Testis (tissue), 3 donors: ENCODE measurements around the gene SPTLC3. TPM values are rescaled to one million over a fixed set of nuclear protein-coding genes. Genes with fewer than 3 reads are reported as not detected.
A peak's percentile ranks its signal among the peaks of the same experiment; 100 is the strongest.

Experiments
- DNase-seq: peaks from one replicate; pipeline ENCODE4 v3.0.0-alpha.2; 2019
- H3K27ac ChIP-seq, 2 donors: fragments of 200-600 bp; sonication (generic); one replicate each; pipeline ENCODE4 v1.5.1; 2019
- H3K27me3 ChIP-seq: fragments of 200-600 bp; sonication (generic); one replicate; pipeline ENCODE4 v1.5.1; 2019
- H3K36me3 ChIP-seq: fragments of 200-600 bp; sonication (generic); one replicate; pipeline ENCODE4 v1.5.1; 2017; ENCODE audit warnings: low read depth; ENCODE audit errors: missing control alignments
- H3K4me1 ChIP-seq: fragments of 200-600 bp; sonication (generic); one replicate; pipeline ENCODE4 v1.5.1; 2019
- H3K4me3 ChIP-seq, 2 donors: fragments of 200-600 bp; sonication (generic); one replicate each; pipeline ENCODE4 v1.5.1; 2017 to 2019
- H3K9me3 ChIP-seq: fragments of 200-600 bp; sonication (generic); one replicate; pipeline ENCODE4 v1.5.1; 2017
- POLR2A ChIP-seq: fragments of 450-650 bp; IDR thresholded peaks from one replicate; pipeline ENCODE4 v1.6.1; 2017; ENCODE audit warnings: antibody characterized with exemption, mild to moderate bottlenecking, moderate library complexity
- WGBS, 2 donors: methylation state at CpG; one replicate each; pipeline ENCODE4 v1.1.5; 2018; 5-methylcytosine and 5-hydroxymethylcytosine counted together
- intact Hi-C: fragments of 100-400 bp; cut with DNase I; formaldehyde crosslinking; loops from one replicate; pipeline ENCODE4 v1.15.1; 2023; ENCODE audit warnings: low total_unique reads
- polyA plus RNA-seq: library from polyadenylated mRNA; stranded (reverse); fragments of 350-450 nt; fragmentation: Illumina TruSeq; extraction: RNeasy Lipid Tissue Mini Kit (QIAGEN cat#74804); gene quantifications from one replicate; pipeline ENCODE4 v1.2.3, GENCODE V29; 2014; ENCODE audit warnings: low read depth, low replicate concordance; ENCODE audit not compliant: insufficient read depth
- total RNA-seq, 2 donors: library from RNA; depleted of rRNA; stranded (reverse); fragments of >200 nt; gene quantifications; one replicate each; pipeline ENCODE4 v1.2.3, GENCODE V29; 2016
- TF ChIP-seq, protein P1 (sequence below), 3 experiments: fragments of 450-650 bp in 2 of 3; fragments of 200-600 bp in 1 of 3; sonication (generic) in 1 of 3; IDR thresholded peaks; one replicate each; pipeline ENCODE4 v1.5.1; 2016 to 2019; ENCODE audit warnings: antibody characterized with exemption in 3 of 3, mild to moderate bottlenecking in 2 of 3, moderate library complexity in 1 of 3

SPTLC3 gene
- total and polyA plus RNA-seq, 3 donors from 2014 or later: 9.8 to 22.6 (median 11.3) TPM

DNA sequence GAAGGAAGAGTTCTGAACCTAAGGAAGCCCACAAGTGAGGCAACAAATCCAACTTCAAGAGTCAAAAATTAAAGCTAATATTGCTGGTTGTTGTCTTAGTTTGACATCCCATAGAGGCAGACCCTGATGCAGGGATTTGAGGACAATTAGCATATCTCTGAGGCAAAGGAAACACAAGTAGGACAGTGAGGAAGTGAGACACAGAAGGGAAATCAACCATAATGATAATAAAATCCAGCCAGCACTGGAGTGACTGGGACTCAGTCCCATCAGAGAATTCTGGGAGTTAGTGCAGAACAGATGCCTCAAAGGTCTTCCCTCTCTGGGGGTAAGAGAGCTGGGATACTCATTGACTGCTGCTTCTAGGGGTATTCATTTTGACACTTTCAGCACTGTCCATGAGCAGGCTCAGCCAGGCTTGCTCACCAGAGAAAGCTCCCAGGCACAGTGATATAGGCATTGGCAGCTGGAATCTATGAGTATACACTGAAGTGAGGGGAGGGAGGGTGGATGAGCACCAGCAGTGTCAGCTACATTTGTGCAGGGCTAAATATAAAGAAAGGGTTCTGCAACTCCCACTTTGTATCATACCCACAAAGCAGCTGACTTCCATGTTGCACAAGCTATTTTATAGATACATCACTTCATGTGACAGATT, 43.4 kb upstream of the SPTLC3 start:
- H3K36me3 ChIP-seq: no peaks in the 10 kb centered on the region
- no peak for DNase-seq
- H3K27ac ChIP-seq: no peak overlapping the region
- TF ChIP-seq POLR2A: no peak
- TF ChIP-seq, protein P1, sequence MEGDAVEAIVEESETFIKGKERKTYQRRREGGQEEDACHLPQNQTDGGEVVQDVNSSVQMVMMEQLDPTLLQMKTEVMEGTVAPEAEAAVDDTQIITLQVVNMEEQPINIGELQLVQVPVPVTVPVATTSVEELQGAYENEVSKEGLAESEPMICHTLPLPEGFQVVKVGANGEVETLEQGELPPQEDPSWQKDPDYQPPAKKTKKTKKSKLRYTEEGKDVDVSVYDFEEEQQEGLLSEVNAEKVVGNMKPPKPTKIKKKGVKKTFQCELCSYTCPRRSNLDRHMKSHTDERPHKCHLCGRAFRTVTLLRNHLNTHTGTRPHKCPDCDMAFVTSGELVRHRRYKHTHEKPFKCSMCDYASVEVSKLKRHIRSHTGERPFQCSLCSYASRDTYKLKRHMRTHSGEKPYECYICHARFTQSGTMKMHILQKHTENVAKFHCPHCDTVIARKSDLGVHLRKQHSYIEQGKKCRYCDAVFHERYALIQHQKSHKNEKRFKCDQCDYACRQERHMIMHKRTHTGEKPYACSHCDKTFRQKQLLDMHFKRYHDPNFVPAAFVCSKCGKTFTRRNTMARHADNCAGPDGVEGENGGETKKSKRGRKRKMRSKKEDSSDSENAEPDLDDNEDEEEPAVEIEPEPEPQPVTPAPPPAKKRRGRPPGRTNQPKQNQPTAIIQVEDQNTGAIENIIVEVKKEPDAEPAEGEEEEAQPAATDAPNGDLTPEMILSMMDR (IDR thresholded peaks at IDR 0.05): no peak
- H3K27me3 ChIP-seq: no peaks in the 10 kb centered on the region
- no peaks in the 10 kb centered on the region for H3K9me3 ChIP-seq
- intact Hi-C loops: no loop called here
- no peaks in the 10 kb centered on the region for H3K4me1 ChIP-seq
- H3K4me3 ChIP-seq: no peak overlapping the region

DNA sequence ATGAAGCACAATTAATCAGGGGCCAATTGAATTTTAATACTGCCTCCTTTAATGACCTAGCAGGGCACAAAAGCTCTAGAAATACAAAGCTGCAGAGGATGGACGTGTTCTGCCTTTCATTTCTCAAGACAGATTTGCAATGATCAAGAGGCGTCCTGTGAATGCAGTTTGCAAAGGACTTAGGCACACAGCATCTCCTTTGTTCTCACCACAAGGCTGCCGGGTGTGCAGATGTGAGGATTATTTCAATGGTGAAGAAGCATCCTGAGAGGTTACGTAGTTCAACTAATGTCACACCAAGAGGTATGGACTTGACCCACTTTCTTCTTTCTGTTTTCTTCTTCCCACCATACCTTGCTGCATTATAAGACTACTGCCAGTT, 42.9 kb upstream of the SPTLC3 start:
- intact Hi-C loops: no loop called here
- Histone ChIP-seq H3K4me1 (no peaks in the 10 kb centered on the region), H3K9me3 (no peaks in the 10 kb centered on the region), H3K27ac (no peak overlapping the region), H3K36me3 (no peaks in the 10 kb centered on the region), H3K4me3 (no peak overlapping the region), H3K27me3 (no peaks in the 10 kb centered on the region)
- TF ChIP-seq POLR2A: no peak
- TF ChIP-seq, protein P1 (IDR thresholded peaks at IDR 0.05): no peak
- no peak for DNase-seq
- WGBS, 2 donors: 71 to 79% methylated on average over 4 of the region's 4 CpGs

DNA sequence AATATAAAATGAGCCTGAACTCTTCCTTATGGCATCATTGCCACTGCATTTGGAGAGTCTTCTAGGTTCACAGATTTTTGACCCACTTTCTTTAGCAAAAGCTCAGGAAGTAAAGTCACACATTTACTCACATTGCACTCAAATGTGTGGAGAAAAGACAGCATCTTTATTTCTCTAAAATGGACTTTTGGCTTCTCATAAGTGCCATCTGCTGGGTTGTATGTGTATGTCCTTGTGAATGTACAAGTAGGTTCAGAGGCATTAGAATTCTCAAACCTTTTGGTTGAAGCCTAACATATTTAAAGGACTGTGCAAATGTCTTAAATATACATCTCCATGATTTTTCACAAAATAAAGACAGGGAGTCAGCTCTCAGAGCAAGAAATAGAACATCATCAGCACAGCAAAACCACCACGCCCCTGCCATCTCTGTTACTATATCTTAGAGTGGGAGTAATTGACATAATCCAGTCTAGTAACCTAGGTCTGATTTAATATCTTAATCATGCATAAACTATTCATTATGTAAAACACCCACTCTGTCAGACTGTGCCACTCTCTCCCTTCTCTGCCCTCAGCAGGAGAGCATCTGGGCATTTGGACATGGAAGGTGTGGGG, 42.2 kb upstream of the SPTLC3 start:
- H3K27me3 ChIP-seq: no peaks in the 10 kb centered on the region
- no peak for DNase-seq
- no peak overlapping the region for H3K27ac ChIP-seq
- no peak overlapping the region for H3K4me3 ChIP-seq
- H3K4me1 ChIP-seq: no peaks in the 10 kb centered on the region
- 0 to 86% methylated on average over 1 of the region's 1 CpG for WGBS, 2 donors
- TF ChIP-seq, protein P1 (IDR thresholded peaks at IDR 0.05): peak in 2 of 3 experiments; percentile 30 to 42
- TF ChIP-seq POLR2A: no peak
- no peaks in the 10 kb centered on the region for H3K9me3 ChIP-seq
- intact Hi-C loops: no loop called here
- H3K36me3 ChIP-seq: no peaks in the 10 kb centered on the region

DNA sequence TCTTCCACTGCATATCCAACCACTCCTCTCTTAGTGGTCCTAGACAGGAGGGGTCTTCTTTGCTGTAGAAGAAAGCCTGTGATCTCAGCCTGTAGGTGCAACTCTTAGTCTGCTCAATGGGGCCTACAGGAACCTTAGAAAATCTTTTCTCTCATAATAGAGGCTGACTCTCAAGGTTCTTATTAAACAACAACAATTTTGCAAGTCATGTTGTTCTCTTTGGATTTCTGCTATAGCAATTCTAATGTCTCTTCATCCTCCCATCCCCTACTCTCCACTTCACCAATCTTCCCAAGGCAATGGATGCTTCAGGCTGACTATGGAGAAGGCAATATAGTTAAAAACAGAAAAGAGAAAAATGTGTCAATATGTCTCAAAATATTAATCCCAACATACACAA, 40.8 kb upstream of the SPTLC3 start:
- Histone ChIP-seq H3K4me1 (no peaks in the 10 kb centered on the region), H3K27ac (no peak overlapping the region), H3K4me3 (no peak overlapping the region), H3K27me3 (no peaks in the 10 kb centered on the region), H3K36me3 (no peaks in the 10 kb centered on the region), H3K9me3 (no peaks in the 10 kb centered on the region)
- intact Hi-C loops: no loop called here
- no peak for DNase-seq
- TF ChIP-seq, protein P1 (IDR thresholded peaks at IDR 0.05): no peak
- TF ChIP-seq POLR2A: no peak

DNA sequence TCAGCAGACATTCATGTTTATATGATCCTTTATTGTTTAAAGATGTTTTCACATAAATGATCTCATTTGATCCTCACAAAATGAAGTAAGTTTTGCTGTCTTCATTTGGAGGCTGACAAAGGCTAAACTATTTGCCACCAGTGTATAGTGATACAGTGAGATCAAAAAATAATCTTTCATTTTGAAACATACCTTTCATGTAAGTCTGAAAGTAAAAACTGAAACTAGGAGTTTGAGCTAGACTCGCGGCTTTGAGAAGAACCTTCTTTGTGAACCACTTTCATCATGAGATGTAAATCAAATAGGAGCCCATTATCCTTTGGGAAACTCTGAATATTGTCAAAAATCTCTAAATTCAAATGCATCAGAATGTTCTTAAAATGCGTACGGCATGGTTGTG, 40.3 kb upstream of the SPTLC3 start:
- Histone ChIP-seq H3K4me1 (no peaks in the 10 kb centered on the region), H3K27me3 (no peaks in the 10 kb centered on the region), H3K27ac (no peak overlapping the region), H3K4me3 (no peak overlapping the region), H3K9me3 (no peaks in the 10 kb centered on the region), H3K36me3 (no peaks in the 10 kb centered on the region)
- no peak for DNase-seq
- no peak for TF ChIP-seq POLR2A
- TF ChIP-seq, protein P1 (IDR thresholded peaks at IDR 0.05): no peak
- WGBS, 2 donors: 84 to 86% methylated on average over 4 of the region's 4 CpGs
- intact Hi-C loops: no loop called here
